Fibroblast of villous mesenchyme (primary cell): Measurements from ENCODE around the gene VEZT. TPM values are rescaled to one million over a fixed set of nuclear protein-coding genes. Genes with fewer than 3 reads are reported as not detected.
"Not testable (repeated sequence)": the region's sequence is repeated elsewhere in the genome, so short reads cannot be mapped to it uniquely, and the experiment has no call there.

ENCODE experiments used
- DNase-seq: peaks from one replicate; pipeline ENCODE4 v3.0.0-alpha.2; 2010; ENCODE audit warnings: low read depth
- H3K4me3 ChIP-seq: 2 replicates; pipeline ENCODE4 v1.5.1; 2011; ENCODE audit warnings: low read depth, mild to moderate bottlenecking, low read length
- total RNA-seq: library from RNA; depleted of rRNA; stranded (reverse); fragments of >200 nt; gene quantifications from 2 replicates; pipeline ENCODE4 v1.2.3, GENCODE V29; 2012
- TF ChIP-seq, protein P1 (sequence below): IDR thresholded peaks from 2 replicates; pipeline ENCODE4 v1.5.1; 2012; ENCODE audit warnings: low read depth, mild to moderate bottlenecking, low read length; ENCODE audit not compliant: insufficient read depth

The VEZT gene
- total RNA-seq, 1 donor = 84.6 TPM

DNA sequence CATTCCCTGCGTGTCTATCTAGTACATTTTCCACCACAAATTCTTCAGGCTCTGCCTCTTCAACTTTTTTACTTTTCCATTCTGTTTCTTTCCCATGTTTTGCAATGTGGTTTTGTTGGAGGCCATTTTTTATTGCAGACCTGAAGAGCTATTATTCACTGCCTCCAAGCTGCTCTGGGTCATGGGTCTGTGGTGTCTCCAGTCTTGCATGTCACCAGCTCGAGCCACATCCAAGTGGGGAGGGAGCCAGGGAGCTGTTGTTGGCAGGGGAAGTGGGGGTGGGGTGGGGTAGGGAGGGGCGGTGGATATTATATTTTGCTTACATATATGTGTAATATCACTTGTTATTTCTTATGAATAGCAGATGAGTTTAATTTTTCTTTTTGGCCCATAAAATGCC is 69.1 kb downstream of the VEZT start:
- H3K4me3 ChIP-seq = no peak overlapping the region
- DNase-seq = peak; percentile 25
- TF ChIP-seq, protein P1, sequence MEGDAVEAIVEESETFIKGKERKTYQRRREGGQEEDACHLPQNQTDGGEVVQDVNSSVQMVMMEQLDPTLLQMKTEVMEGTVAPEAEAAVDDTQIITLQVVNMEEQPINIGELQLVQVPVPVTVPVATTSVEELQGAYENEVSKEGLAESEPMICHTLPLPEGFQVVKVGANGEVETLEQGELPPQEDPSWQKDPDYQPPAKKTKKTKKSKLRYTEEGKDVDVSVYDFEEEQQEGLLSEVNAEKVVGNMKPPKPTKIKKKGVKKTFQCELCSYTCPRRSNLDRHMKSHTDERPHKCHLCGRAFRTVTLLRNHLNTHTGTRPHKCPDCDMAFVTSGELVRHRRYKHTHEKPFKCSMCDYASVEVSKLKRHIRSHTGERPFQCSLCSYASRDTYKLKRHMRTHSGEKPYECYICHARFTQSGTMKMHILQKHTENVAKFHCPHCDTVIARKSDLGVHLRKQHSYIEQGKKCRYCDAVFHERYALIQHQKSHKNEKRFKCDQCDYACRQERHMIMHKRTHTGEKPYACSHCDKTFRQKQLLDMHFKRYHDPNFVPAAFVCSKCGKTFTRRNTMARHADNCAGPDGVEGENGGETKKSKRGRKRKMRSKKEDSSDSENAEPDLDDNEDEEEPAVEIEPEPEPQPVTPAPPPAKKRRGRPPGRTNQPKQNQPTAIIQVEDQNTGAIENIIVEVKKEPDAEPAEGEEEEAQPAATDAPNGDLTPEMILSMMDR = no peak

DNA sequence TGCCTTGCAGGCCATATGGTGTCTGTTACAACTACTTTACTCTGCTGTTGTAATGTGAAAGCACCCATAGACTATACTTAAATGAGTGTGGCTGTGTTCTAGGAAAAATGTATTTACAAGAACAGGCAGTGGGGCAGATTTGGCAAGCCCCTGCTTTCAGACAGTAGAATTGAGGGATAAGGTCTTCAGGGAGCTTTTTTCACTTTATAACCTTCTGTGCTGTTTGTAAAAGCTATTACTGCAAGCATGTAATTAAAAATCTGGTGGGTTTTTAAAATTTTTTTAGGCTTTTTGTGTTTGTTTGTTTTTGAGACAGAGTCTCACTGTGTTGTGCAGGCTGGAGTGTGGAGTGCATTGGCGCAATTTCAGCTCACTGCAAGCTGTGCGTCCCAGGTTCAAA is 73.9 kb downstream of the VEZT start:
- TF ChIP-seq, protein P1 = no peak
- peak; percentile 20 for DNase-seq
- no peak overlapping the region for H3K4me3 ChIP-seq

DNA sequence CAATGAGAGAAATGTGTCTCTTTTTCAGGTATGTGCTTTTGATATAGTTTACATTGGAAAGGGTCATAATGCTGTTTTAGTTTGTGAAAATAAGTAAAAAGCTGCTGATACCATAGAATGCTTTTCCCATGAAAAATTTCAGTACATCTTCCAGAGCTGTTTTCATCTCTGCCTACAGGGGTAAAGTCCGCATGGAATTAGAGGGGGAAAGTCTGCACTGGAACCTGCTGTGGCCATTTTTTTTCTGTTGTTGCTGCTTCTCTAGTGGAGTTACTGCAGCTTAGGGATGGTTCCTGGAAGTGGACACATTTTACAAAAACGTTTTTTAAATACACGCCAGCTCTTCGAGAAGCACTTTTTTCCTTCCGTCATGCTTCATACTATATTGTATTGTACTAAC is 81.3 kb downstream of the VEZT start:
- TF ChIP-seq, protein P1 = no peak
- DNase-seq = no peak
- H3K4me3 ChIP-seq = no peak overlapping the region

DNA sequence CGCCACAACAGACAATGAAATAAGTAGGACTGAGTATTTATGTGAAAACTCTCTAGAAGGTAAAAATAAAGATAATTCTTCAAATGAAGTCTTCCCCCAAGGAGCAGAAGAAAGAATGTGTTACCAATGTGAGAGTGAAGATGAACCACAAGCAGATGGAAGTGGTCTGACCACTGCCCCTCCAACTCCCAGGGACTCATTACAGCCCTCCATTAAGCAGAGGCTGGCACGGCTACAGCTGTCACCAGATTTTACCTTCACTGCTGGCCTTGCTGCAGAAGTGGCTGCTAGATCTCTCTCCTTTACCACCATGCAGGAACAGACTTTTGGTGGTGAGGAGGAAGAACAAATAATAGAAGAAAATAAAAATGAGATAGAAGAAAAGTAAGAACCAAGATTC is 82.7 kb downstream of the VEZT start:
- no peak for DNase-seq
- no peak overlapping the region for H3K4me3 ChIP-seq
- TF ChIP-seq, protein P1 = no peak

DNA sequence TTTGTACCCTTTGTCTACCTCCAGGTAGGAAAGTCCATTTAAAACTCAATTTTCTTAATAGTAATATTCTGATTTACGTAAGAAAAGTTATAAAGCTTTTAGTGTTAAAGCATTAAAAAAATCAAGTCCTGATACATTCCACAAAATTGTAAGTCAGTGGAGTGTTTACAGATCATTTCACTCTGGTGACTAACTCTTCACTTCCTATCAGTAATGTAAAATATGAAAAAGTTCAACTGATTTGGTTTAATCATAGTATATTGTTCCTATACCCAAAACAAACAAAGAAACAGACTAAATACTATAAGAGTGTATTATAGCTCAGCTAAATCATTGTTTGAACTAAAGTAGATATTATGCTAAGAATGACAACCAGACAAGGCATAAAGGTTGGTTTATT is 85.9 kb downstream of the VEZT start:
- DNase-seq = no peak
- no peak overlapping the region for H3K4me3 ChIP-seq
- TF ChIP-seq, protein P1 = no peak

DNA sequence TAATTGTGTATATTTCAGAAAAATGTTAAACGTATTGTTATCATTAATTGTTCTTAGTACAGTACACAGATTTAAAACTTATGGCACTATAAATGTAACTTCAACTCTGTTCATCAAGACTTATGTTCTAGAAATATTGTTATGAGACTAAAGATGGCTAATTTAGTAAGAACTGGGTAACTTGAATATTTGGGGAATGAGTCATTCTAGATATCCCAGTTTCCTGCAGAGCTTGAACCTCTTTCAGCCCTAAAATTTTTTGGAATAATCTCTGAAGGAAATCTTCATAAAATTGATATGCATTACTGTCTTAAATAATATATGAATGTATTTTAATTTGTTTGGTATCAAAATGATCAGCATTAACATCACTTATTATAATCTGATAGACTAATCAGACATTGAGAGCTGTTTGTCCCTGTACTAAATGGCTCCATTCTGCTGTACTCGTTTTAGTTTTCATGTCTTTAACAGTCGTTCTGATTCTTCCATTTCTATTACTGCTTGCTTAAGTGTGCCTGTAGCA is 87.1 kb downstream of the VEZT start:
- TF ChIP-seq, protein P1 = no peak
- peak; percentile 51 for DNase-seq
- H3K4me3 ChIP-seq = no peak overlapping the region

DNA sequence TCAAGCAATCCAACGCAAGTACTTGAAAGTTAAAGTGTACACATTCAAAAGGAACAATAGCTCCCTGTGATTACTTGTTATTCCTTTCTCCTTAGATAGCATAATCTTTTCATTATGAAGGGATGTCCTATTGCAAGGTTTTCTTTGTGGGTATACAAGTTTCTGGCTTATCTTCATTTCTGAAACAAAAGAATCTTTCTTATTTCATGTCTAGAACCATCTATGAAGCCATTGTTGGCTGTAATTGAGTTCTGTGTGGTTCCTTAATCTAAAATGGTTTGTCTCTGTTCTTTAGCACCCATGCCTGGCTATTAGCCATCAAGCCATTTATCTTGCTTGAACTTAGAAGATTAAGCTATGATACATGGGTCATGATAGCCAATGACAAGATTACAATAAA is 95.0 kb downstream of the VEZT start:
- DNase-seq = no peak
- no peak overlapping the region for H3K4me3 ChIP-seq
- TF ChIP-seq, protein P1 = no peak

DNA sequence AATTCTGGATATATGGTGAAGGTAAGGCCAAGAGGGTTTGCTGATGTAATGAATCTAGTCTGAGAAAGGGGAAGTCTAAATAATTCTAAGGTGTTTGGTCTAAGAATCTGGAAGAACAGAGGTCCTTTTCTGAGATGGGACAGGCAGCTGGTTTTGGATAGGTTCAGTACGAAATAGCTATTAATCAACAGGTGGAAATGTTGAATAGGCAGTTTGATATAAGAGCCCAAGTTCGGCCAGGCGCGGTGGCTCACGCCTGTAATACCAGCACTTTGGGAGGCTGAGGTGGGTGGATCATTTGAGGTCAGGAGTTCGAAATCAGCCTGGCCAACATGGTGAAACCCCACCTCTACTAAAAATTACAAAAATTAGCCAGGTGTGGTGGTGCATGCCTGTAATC is 97.1 kb downstream of the VEZT start:
- not testable (repeated sequence) for H3K4me3 ChIP-seq, DNase-seq
